IPS-11a (cell line): ENCODE measurements around the gene MAP4.
"Not testable (repeated sequence)": the region's sequence is repeated elsewhere in the genome, so short reads cannot be mapped to it uniquely, and the experiment has no call there.

Experiments used
- H3K4me3 ChIP-seq: one replicate; pipeline ENCODE4 v1.5.1; 2013; ENCODE audit warnings: low read depth, low read length, control low read depth

Gene MAP4

GRCh38 chr3:48014358-48014757 lies 1.9 kb downstream of the MAP4 start:
- H3K4me3 ChIP-seq = no peak overlapping the region

GRCh38 chr3:48013288-48013980 lies 2.8 kb downstream of the MAP4 start:
- H3K4me3 ChIP-seq = no peak overlapping the region

- no peak overlapping the region for H3K4me3 ChIP-seq
Observed at GRCh38 chr3:48012659-48013058, 3.6 kb downstream of the MAP4 start.

- H3K4me3 ChIP-seq = not testable (repeated sequence)
Observed at GRCh38 chr3:48008066-48008465, 8.2 kb downstream of the MAP4 start.

GRCh38 chr3:48007361-48007760 lies 8.9 kb downstream of the MAP4 start:
- H3K4me3 ChIP-seq = not testable (repeated sequence)

GRCh38 chr3:48006794-48007193 lies 9.4 kb downstream of the MAP4 start:
- H3K4me3 ChIP-seq = not testable (repeated sequence)

- no peak overlapping the region for H3K4me3 ChIP-seq
Observed at GRCh38 chr3:48004694-48005093, 11.5 kb downstream of the MAP4 start.

GRCh38 chr3:48002787-48003186 lies 13.4 kb downstream of the MAP4 start:
- no peak overlapping the region for H3K4me3 ChIP-seq

GRCh38 chr3:48001991-48002390 lies 14.2 kb downstream of the MAP4 start:
- H3K4me3 ChIP-seq = no peak overlapping the region

GRCh38 chr3:48000212-48000611 lies 16.0 kb downstream of the MAP4 start:
- no peak overlapping the region for H3K4me3 ChIP-seq

- H3K4me3 ChIP-seq = no peak overlapping the region
Observed at GRCh38 chr3:47996440-47996839, 19.8 kb downstream of the MAP4 start.

- H3K4me3 ChIP-seq = no peak overlapping the region
Observed at GRCh38 chr3:47994180-47994579, 22.0 kb downstream of the MAP4 start.

- no peak overlapping the region for H3K4me3 ChIP-seq
Observed at GRCh38 chr3:47991341-47991740, 24.9 kb downstream of the MAP4 start.

GRCh38 chr3:47989981-47990440 lies 26.2 kb downstream of the MAP4 start:
- no peak overlapping the region for H3K4me3 ChIP-seq

GRCh38 chr3:47985381-47985780 lies 30.8 kb downstream of the MAP4 start:
- H3K4me3 ChIP-seq = no peak overlapping the region

- no peak overlapping the region for H3K4me3 ChIP-seq
Observed at GRCh38 chr3:47984075-47984728, 32.0 kb downstream of the MAP4 start.

GRCh38 chr3:47980795-47981194 lies 35.4 kb downstream of the MAP4 start:
- no peak overlapping the region for H3K4me3 ChIP-seq

GRCh38 chr3:47979070-47979469 lies 37.1 kb downstream of the MAP4 start:
- no peak overlapping the region for H3K4me3 ChIP-seq

GRCh38 chr3:47978386-47978785 lies 37.8 kb downstream of the MAP4 start:
- H3K4me3 ChIP-seq = no peak overlapping the region

GRCh38 chr3:47976135-47976732 lies 40.0 kb downstream of the MAP4 start:
- no peak overlapping the region for H3K4me3 ChIP-seq

- no peak overlapping the region for H3K4me3 ChIP-seq
Observed at GRCh38 chr3:47974974-47975470, 41.2 kb downstream of the MAP4 start.

- H3K4me3 ChIP-seq = no peak overlapping the region
Observed at GRCh38 chr3:47971081-47971480, 45.1 kb downstream of the MAP4 start.
